GM12873 (cell line): ENCODE results near the gene COTL1.

Experiments
- CTCF ChIP-seq: IDR thresholded peaks from 2 replicates; pipeline ENCODE4 v1.5.1; 2012; ENCODE audit warnings: low read depth, mild to moderate bottlenecking, moderate library complexity, low read length, control low read depth; ENCODE audit not compliant: insufficient read depth; ENCODE audit errors: missing control alignments

COTL1 gene

DNA sequence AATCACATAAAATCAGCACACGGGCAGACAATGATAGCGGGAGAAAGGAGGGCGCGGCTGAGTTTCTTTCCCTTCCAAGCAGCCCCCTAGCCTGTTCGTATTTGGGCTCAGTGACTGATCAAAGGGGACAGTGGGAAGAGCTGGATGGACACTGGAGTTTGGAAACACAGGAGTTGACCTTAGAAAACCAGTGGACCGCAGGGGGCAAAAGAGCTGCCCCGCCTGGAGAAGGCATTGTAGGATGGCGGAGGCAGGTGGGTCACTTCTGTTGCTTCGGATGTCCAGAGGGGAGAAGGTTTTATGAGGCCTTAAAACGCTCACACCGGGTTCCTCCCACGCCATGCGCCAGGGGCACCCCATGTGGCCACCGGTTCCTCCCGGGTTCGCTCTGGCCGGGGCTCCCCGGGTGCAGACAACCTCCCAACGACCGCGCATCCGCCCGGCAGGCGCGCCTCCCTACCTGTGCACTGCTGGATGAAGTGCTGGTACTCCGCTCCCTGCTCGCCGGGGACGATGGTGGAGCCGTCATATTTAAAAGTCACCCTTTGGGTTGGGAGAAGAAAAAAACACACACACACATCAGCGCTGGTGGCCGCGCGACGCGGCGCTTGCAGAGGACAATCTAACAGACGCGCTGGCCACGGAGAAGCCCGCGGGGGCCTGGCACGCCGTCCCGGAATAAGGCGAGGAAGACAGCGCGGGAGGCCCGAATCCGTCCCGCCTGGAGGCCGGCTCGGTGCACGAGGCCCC, 662 bp downstream of the COTL1 start:
- no peak for TF ChIP-seq CTCF

DNA sequence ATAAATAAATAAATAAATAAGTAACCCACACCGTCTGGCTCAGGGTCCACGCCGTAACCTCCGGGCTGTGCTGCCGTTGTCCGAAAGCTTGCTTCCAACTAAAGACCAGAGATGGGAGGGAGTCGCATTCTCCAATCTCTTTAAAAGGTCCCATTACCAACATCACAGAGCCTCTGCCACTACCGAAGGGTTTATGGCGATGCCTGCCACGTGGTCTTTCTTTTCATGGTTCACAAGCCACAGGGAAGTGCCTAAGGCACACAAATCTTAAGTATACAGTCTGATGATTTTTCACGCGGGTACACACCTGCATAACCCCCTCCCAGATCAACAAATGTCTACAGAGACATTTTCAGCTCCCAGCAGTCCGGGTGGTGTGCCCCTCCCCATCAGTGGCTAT, 1.4 kb downstream of the COTL1 start:
- TF ChIP-seq CTCF, result no peak

- no peak for TF ChIP-seq CTCF
These were observed 2.7 kb downstream of the COTL1 start for GRCh38 chr16:84614968-84615813.

DNA sequence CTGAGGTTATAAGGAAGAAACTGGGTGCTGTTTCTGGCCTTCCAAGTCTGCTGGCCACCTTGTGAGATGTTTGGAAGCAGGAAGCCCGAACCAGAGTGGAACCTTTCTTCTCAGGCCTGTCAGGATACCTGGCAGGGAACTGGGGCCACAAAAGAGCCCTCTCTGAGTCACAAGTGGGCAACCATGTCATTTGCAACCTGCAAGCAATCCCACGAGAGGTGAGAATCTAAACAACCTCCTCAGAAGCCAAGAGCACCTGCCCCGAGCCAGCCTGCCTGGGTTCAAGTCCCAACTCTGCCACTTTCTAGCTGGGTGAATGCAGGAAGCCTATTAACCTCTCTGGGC, 3.3 kb downstream of the COTL1 start:
- no peak for TF ChIP-seq CTCF

DNA sequence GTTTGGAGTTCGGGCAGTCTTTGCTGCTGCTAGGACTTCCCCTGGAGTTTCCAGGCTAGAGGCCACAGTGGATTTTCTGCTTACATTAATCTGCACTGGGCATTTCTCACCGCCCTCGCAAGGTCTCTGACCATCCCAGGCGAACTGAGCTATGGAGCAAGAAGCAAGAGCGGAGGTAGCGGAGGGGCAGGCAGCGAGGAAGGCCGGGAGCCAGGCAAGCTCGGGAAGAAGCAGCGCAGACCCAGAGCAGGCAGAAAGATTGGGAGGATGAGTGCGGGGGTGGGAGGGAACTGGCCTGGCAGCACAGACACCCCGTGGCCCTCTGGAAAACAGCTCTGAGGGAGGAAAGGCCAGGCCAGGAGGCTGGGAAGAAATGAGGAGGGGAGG, 3.8 kb downstream of the COTL1 start:
- TF ChIP-seq CTCF, result no peak

GRCh38 chr16:84613408-84614072, 4.3 kb downstream of the COTL1 start:
- TF ChIP-seq CTCF, result no peak

DNA sequence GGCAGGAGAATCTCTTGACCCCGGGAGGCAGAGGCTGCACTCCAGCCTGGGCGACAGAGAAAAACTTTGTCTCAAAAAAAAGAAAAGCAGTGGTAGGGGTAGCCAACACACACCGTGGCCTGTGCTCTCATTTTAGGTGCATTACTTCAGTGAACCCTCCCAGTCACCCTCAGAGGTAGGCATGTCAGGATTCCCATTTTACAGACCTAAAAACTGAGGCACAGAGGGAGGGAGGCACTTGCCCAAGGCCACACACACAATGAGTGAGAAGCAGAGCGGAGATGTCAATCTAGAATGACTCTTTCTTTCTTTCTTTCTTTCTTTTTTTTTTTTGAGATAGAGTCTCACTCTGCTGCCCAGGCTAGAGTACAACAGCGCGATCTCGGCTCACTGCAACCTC, 5.2 kb downstream of the COTL1 start:
- no peak for TF ChIP-seq CTCF
